Activated CD4-positive, alpha-beta T cell treated with anti-CD3 and anti-CD28 coated beads, Interleukin-2, amount 50 U/mL, for 1 hour (primary cell): ENCODE measurements around the gene METAP1D.
A peak's percentile ranks its signal among the peaks of the same experiment; 100 is the strongest.

ENCODE experiments used
- DNase-seq: peaks from one replicate; pipeline ENCODE4 v3.0.0-alpha.2; 2020

METAP1D gene

GRCh38 chr2:172093416-172094293 is 93.9 kb downstream of the METAP1D start:
- no peak for DNase-seq

GRCh38 chr2:172094294-172095145 is 94.8 kb downstream of the METAP1D start:
- no peak for DNase-seq

- peak; percentile 66 for DNase-seq
Measured at GRCh38 chr2:172095146-172095904, 95.6 kb downstream of the METAP1D start.

GRCh38 chr2:172095905-172096625 is 96.3 kb downstream of the METAP1D start:
- DNase-seq: no peak

- no peak for DNase-seq
Measured at GRCh38 chr2:172096626-172097547, 97.1 kb downstream of the METAP1D start.

- DNase-seq: no peak
Measured at GRCh38 chr2:172097557-172098131, 97.9 kb downstream of the METAP1D start.

GRCh38 chr2:172098287-172098649 is 98.5 kb downstream of the METAP1D start:
- DNase-seq: no peak

GRCh38 chr2:172098650-172099471 is 99.1 kb downstream of the METAP1D start:
- no peak for DNase-seq

- DNase-seq: no peak
Measured at GRCh38 chr2:172099472-172100079, 99.8 kb downstream of the METAP1D start.

GRCh38 chr2:172100080-172100934 is 100.6 kb downstream of the METAP1D start:
- no peak for DNase-seq

- DNase-seq: no peak
Measured at GRCh38 chr2:172100935-172101820, 101.4 kb downstream of the METAP1D start.

GRCh38 chr2:172101821-172102390 is 102.2 kb downstream of the METAP1D start:
- DNase-seq: no peak

GRCh38 chr2:172102391-172103359 is 102.9 kb downstream of the METAP1D start, which contains the start of gene DLX2:
Gene DLX2 (minus strand): TSS chr2:172102900. CDS start chr2:172102538, 362 bp downstream.
- DNase-seq: peak; percentile 50

- peak; percentile 59 for DNase-seq
Measured at GRCh38 chr2:172103471-172104272, 103.9 kb downstream of the METAP1D start.
